Mesodermal cell (in vitro differentiated cells): ENCODE measurements around the gene RTP4. TPM values are rescaled to one million over a fixed set of nuclear protein-coding genes. Genes with fewer than 3 reads are reported as not detected.

Experiments used
- H3K27ac ChIP-seq: 2 replicates; pipeline ENCODE4 v1.7.0; 2013; ENCODE audit warnings: mild to moderate bottlenecking, low read depth, low read length, moderate library complexity; ENCODE audit not compliant: severe bottlenecking
- H3K36me3 ChIP-seq: 2 replicates; pipeline ENCODE4 v1.7.1; 2013; ENCODE audit warnings: mild to moderate bottlenecking, low read length, moderate library complexity; ENCODE audit not compliant: control insufficient read depth, insufficient read depth
- H3K4me1 ChIP-seq: one replicate; pipeline ENCODE4 v1.7.1; 2013; ENCODE audit warnings: mild to moderate bottlenecking, low read length; ENCODE audit not compliant: insufficient read depth, control insufficient read depth, poor library complexity, severe bottlenecking
- H3K4me3 ChIP-seq: 2 replicates; pipeline ENCODE4 v1.7.0; 2013; ENCODE audit warnings: low read length, control low read depth, mild to moderate bottlenecking; ENCODE audit not compliant: insufficient read depth, poor library complexity, severe bottlenecking; ENCODE audit errors: extremely low read depth
- H3K9me3 ChIP-seq: 2 replicates; pipeline ENCODE4 v1.7.1; 2013; ENCODE audit warnings: mild to moderate bottlenecking, low read length, moderate library complexity; ENCODE audit not compliant: control insufficient read depth
- WGBS, 2 experiments: methylation state at CpG; one replicate each; pipeline ENCODE4 v1.1.5; 2013; ENCODE audit warnings: missing lambda C conversion rate in 2 of 2; ENCODE audit not compliant: insufficient coverage in 2 of 2; 5-methylcytosine and 5-hydroxymethylcytosine counted together
- polyA plus RNA-seq, 2 experiments: library from polyadenylated mRNA; stranded (reverse); fragments of 50-300 nt; gene quantifications; one replicate each; pipeline ENCODE4 v1.2.3, GENCODE V29; 2013

Gene RTP4, protein sequence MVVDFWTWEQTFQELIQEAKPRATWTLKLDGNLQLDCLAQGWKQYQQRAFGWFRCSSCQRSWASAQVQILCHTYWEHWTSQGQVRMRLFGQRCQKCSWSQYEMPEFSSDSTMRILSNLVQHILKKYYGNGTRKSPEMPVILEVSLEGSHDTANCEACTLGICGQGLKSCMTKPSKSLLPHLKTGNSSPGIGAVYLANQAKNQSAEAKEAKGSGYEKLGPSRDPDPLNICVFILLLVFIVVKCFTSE
- polyA plus RNA-seq (2013, experiment 1 of 2) = not detected
- not detected for polyA plus RNA-seq (2013, experiment 2 of 2)

DNA sequence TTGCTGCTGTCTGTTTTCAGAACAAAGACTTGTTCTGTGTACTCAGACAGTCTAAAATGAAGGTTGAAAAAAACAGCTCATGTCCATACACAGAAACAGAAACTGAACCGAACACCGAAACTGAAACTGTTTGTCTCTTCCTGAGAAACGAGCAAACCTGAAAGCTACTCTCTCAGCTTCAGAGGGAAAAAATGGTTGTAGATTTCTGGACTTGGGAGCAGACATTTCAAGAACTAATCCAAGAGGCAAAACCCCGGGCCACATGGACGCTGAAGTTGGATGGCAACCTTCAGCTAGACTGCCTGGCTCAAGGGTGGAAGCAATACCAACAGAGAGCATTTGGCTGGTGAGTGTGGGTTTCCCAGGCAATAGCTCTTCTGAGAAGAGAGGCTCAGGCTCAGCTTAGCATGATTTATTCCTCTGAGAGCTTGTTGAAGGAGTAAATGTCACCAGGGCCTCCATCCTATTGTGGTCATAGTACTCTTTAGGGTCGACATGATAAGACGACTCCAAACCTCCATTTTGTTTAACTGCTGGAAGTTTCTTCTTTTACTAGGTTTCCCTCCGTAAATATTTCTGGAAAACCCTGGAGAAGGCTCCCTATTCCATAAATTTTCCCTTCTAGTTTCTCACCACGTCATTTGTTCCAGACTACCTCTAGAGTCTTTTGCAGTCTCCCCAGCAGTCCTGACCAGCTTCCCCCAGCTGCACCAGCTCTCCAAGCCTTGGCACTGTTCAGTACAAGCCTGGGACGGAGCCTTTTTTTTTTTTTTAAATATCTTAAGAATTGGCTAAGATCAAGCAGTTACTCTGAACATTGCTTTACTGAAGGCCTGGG, at the start of gene RTP4:
Gene RTP4, plus strand, starts transcription at position 135 of the 838 bp plus-strand sequence. Its CDS starts 57 bp downstream, at position 192.
- Histone ChIP-seq H3K36me3 (no peaks in the 10 kb centered on the region), H3K4me3 (no peak within 1 kb of the TSS), H3K27ac (no peak within 1 kb of the TSS), H3K9me3 (no peaks in the 10 kb centered on the region), H3K4me1 (no peaks in the 10 kb centered on the region)
- 90 to 92% methylated on average over 6 to 9 of the region's 10 CpGs for WGBS, 2 experiments

DNA sequence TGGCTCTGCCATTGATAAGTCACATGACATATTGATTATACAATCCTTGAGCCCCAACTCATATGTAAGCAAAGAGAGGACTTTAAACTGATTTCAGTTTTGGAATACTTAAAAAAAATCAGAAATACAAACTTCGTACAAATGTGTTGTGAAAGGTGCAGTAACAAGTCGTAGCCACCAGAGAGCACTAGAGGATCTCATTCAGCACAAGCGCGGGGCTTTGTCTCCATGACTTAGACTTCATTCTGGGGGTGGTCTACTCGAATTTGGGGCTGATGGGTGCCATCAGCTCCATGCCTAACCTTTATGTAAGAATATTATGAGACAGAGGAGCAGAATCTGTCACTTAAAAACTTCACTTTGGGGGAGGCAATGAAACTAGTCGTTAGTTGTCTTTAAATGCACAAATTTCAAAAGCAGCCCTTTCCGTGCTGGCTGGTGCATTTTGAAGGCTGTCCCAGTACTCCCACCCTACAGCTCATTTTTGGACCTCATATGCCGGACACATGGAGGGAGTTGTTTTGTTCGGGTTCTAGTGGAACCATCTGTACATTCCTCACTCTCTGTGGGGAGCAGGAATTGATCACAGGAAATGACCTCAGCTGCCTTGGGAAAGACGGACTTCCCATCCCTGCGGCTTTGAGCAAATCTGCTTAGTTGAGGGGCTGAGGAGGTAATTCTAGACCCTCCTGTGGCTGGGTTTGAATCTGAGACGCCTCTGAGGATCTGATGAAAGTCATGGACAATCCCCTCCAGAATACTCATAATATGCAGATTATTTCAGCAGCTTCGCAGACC, 49.2 kb upstream of the RTP4 start:
- Histone ChIP-seq H3K4me1 (peaks cover 15% of the 10 kb centered on the region), H3K36me3 (no peaks in the 10 kb centered on the region), H3K9me3 (no peaks in the 10 kb centered on the region), H3K4me3 (no peak overlapping the region), H3K27ac (no peak overlapping the region)
- WGBS, 2 experiments = 35 to 44% methylated on average over 7 to 9 of the region's 13 CpGs

DNA sequence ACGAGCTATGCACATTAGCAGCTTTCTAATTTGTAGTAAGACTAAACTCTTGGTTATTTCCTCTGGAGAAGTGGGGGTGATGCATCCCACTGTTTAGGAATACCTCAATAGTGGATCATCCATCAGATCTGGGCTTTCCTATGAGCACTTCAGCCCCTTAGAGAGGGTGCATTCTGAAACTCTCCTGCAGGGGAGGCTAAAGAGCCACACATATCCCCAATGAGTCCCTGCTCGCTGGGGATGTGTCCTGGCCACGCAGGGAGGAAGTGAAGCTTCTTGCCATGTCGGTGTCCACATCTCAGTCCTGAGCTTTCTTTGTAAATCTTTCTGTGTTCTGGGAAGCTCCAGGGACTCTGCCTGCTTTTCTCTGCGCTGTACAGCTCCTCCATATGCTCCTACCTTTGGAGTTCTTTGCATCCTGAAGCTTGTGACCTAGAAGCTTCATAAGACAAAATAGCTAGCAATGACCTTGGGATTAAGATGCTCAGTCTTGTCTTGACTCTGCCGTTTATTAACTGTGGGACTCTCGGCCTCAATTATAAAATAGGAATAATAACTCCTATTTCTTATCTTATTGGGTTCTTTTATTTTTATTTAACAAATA, 48.4 kb upstream of the RTP4 start:
- H3K9me3 ChIP-seq = no peaks in the 10 kb centered on the region
- WGBS, 2 experiments = 28% methylated on average over 4 of the region's 7 CpGs
- no peak overlapping the region for H3K4me3 ChIP-seq
- no peak overlapping the region for H3K27ac ChIP-seq
- no peaks in the 10 kb centered on the region for H3K36me3 ChIP-seq
- peaks cover 15% of the 10 kb centered on the region for H3K4me1 ChIP-seq

DNA sequence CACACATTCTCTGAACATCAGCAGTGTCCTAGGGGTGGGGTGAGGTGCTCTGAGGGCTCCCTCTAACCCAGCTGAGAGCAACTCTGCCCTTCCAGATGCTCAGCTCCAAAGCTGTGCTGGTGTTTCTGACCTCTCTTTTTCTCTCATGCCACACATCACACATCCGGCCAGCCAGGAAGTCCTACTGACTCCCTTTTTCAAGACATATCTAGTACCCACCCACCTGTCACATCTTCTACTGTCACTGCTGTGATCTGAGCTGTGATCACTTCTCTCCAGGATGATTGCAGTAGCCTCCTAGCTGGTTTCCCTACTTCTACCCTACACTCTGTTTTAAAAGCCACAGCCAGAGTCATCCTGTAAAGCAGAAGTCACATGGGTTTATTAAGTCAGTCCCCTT, 46.4 kb upstream of the RTP4 start:
- no peaks in the 10 kb centered on the region for H3K36me3 ChIP-seq
- peaks cover 15% of the 10 kb centered on the region for H3K4me1 ChIP-seq
- H3K4me3 ChIP-seq = no peak overlapping the region
- 67 to 71% methylated on average over 1 of the region's 1 CpG for WGBS, 2 experiments
- H3K9me3 ChIP-seq = no peaks in the 10 kb centered on the region
- H3K27ac ChIP-seq = no peak overlapping the region

DNA sequence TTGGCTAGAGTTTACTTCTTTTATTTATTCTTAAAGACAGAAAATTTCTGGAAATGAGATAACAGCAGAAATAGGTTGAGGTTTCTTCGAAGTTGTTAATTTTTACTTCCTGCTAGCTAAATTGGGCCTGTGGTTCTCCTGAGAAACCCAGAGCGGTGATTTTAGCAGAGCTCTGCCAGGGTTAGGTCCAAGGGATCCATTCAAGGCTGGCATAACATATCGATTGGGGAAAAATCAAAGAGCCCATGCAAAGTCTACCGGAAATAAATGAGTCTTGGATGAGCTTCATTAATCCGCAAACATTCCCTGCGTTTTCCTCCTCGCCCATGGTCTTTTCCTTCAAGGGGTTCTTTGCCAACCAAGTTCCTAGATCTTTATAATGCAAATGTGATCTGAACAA, 45.9 kb upstream of the RTP4 start:
- 95 to 100% methylated on average over 5 to 7 of the region's 7 CpGs for WGBS, 2 experiments
- Histone ChIP-seq H3K9me3 (no peaks in the 10 kb centered on the region), H3K4me1 (peaks cover 15% of the 10 kb centered on the region), H3K27ac (no peak overlapping the region), H3K36me3 (no peaks in the 10 kb centered on the region), H3K4me3 (no peak overlapping the region)

DNA sequence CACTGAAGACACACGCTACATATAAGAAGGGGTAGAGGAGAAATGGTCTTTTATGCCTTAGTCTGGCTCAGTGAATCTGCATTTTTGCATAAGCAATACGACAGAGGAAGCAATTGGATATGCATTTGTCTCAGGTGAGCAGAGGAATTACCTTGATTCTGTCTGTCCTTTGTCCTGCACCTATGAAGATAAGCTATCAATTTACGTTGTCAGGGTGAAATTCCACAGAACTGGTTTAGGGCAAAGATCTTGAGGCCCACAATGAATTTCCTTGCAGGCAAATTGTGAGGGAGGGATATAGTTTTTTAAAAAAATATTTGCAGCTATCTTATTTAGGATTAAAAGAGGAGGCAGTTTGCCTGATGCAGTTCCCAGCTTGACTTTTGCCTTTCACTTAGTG, 45.1 kb upstream of the RTP4 start:
- H3K4me3 ChIP-seq = no peak overlapping the region
- 71 to 90% methylated on average over 3 of the region's 3 CpGs for WGBS, 2 experiments
- H3K9me3 ChIP-seq = no peaks in the 10 kb centered on the region
- no peaks in the 10 kb centered on the region for H3K36me3 ChIP-seq
- no peak overlapping the region for H3K27ac ChIP-seq
- peaks cover 12% of the 10 kb centered on the region for H3K4me1 ChIP-seq

DNA sequence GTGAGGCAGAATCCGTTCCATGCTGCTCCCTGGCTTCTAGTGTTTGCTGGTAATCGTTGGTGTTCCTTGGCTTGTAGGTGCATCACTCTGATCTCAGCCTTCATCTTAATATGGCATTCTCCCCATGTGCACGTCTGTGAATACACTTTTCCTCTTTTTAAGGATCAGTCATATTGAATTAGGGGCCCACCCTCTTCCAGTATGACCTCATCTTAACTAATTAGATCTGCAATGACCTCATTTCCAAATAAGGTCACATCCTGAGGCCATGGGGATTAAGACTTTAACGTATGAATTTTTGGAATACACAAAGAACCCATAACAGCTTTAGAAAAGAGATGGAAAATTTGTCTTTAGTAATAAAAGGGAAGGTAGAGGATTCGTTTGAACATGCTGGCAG, 42.6 kb upstream of the RTP4 start:
- Histone ChIP-seq H3K4me1 (no peaks in the 10 kb centered on the region), H3K4me3 (no peak overlapping the region), H3K9me3 (no peaks in the 10 kb centered on the region), H3K27ac (no peak overlapping the region), H3K36me3 (no peaks in the 10 kb centered on the region)
- WGBS, 2 experiments = 92 to 100% methylated on average over 2 to 4 of the region's 5 CpGs

DNA sequence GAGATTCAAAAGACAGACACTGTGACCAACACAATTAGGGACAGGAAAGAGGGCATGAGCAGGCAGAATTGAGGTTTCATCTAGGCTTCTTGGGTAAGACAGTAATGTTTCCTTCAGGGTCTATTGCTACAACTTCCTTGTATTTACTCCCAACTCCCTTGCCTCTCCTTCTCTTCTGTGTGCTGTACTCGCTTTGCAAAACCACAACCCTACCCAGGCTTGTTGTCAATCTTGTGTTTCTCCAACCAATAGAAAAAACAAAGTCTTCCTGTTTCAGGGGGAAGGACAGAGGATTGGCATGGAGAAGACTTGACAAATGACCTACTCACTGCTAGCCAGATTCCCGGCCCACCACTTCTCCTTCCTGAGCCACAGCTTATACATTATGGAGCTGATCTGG, 40.3 kb upstream of the RTP4 start:
- Histone ChIP-seq H3K4me3 (no peak overlapping the region), H3K4me1 (no peaks in the 10 kb centered on the region), H3K27ac (no peak overlapping the region), H3K36me3 (no peaks in the 10 kb centered on the region), H3K9me3 (no peaks in the 10 kb centered on the region)
- WGBS, 2 experiments = no CpG with 5 or more reads among the region's 2 CpGs

DNA sequence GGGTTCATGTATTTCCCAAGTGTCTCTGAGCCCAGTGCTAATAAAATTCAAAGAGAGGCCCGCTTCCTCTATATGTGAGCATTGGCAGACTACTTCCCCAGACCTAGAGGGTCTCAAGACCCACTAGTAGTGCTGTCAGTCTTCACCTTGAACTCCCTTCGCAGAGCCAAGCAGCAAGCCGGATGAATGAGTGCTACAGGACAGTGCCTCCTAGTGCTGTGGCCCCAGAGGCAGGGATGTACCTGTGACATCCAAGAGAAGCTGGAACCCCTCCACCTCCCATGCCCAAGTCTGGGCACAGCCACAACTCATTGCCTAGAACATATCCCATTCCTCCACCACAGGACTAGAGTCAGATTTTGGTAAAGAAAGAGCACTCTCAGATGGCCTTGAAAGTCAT, 39.5 kb upstream of the RTP4 start:
- no peak overlapping the region for H3K4me3 ChIP-seq
- 85 to 93% methylated on average over 2 to 3 of the region's 3 CpGs for WGBS, 2 experiments
- H3K4me1 ChIP-seq = no peaks in the 10 kb centered on the region
- H3K36me3 ChIP-seq = no peaks in the 10 kb centered on the region
- no peaks in the 10 kb centered on the region for H3K9me3 ChIP-seq
- no peak overlapping the region for H3K27ac ChIP-seq

DNA sequence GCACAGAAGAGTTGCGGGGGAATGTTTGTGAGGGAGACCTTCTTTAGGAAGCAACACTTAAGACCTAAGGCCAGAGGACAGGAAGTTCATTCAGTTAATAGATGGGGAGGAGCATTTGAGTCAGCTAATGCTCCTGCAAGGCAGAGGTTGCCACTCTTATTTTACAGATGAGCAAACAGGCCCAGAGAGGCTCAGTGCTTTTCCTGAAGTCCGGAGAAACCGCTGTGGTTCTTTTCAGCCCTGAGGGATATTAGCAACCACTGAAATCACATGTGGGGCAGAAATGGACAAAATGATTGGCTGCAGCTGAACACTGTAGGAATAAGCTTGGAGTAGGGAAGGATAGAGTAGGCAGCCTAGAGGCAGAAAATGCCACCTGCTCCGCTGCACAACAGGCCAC, 33.3 kb upstream of the RTP4 start:
- WGBS, 2 experiments = 92 to 96% methylated on average over 4 of the region's 4 CpGs
- no peaks in the 10 kb centered on the region for H3K9me3 ChIP-seq

More for the DNA sequence above, 33.3 kb upstream of the RTP4 start:
- H3K36me3 ChIP-seq = no peaks in the 10 kb centered on the region
- no peak overlapping the region for H3K27ac ChIP-seq
- peaks cover 6% of the 10 kb centered on the region for H3K4me1 ChIP-seq
- no peak overlapping the region for H3K4me3 ChIP-seq
